Type B pancreatic cell (in vitro differentiated cells): ENCODE measurements around the gene SMAD9. TPM values are rescaled to one million over a fixed set of nuclear protein-coding genes. Genes with fewer than 3 reads are reported as not detected.
"Not testable (repeated sequence)": the region's sequence is repeated elsewhere in the genome, so short reads cannot be mapped to it uniquely, and the experiment has no call there.

Experiments
- DNase-seq: peaks from one replicate; pipeline ENCODE4 v3.0.0; 2021; ENCODE audit warnings: mixed read lengths; ENCODE audit not compliant: unreplicated experiment; ENCODE audit errors: extremely low spot score
- H3K27ac Mint-ChIP-seq: 2 replicates; pipeline ENCODE4 v1.8.0; 2021; ENCODE audit warnings: mild to moderate bottlenecking, mixed read lengths
- H3K27me3 Mint-ChIP-seq: 2 replicates; pipeline ENCODE4 v1.8.0; 2021; ENCODE audit warnings: mixed read lengths
- H3K36me3 Mint-ChIP-seq: 2 replicates; pipeline ENCODE4 v1.8.0; 2021; ENCODE audit warnings: mixed read lengths
- H3K4me1 Mint-ChIP-seq: one replicate; pipeline ENCODE4 v1.8.0; 2021; ENCODE audit warnings: mixed read lengths; ENCODE audit not compliant: unreplicated experiment
- H3K4me3 Mint-ChIP-seq: 2 replicates; pipeline ENCODE4 v1.8.0; 2021; ENCODE audit warnings: mild to moderate bottlenecking, mixed read lengths
- H3K9me3 Mint-ChIP-seq: 2 replicates; pipeline ENCODE4 v1.8.0; 2021; ENCODE audit warnings: mixed read lengths
- total RNA-seq: library from RNA; stranded (reverse); gene quantifications from 2 replicates; pipeline ENCODE4 v1.2.1, GENCODE V29; 2021; ENCODE audit warnings: low replicate concordance
- TF ChIP-seq, protein P1 (sequence below): fragments of 200-600 bp; sonication (generic); conservative IDR thresholded peaks from 2 replicates; pipeline ENCODE4 v1.5.0; 2021; ENCODE audit warnings: antibody characterized with exemption, mild to moderate bottlenecking

The SMAD9 gene
- total RNA-seq, 1 donor from 2014 or later: 19.7 TPM

DNA sequence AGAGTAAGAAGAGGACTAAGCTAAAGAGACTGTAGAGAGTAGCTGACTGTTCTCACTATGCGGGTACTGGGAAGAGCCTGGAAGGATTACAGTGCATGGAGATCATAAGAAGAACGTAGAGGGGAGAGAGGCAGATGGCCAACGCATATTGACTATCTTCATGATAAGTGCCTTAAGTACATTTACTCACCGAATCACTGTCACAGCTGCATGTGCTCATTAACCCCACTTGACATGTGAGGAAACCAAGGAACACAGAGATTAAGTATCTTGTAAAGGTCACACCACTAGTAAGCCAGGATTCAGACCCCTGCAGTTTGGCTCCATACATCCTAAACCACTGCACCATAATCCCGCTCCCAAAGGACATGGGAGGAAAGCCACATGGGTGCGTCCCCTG, 34.1 kb downstream of the SMAD9 start:
- Mint-ChIP-seq H3K27ac (no peak overlapping the region), H3K27me3 (peaks cover 4% of the 10 kb centered on the region), H3K4me1 (peaks cover 45% of the 10 kb centered on the region), H3K4me3 (no peak overlapping the region), H3K36me3 (peaks cover 5% of the 10 kb centered on the region), H3K9me3 (no peaks in the 10 kb centered on the region)
- DNase-seq: no peak
- TF ChIP-seq, protein P1, sequence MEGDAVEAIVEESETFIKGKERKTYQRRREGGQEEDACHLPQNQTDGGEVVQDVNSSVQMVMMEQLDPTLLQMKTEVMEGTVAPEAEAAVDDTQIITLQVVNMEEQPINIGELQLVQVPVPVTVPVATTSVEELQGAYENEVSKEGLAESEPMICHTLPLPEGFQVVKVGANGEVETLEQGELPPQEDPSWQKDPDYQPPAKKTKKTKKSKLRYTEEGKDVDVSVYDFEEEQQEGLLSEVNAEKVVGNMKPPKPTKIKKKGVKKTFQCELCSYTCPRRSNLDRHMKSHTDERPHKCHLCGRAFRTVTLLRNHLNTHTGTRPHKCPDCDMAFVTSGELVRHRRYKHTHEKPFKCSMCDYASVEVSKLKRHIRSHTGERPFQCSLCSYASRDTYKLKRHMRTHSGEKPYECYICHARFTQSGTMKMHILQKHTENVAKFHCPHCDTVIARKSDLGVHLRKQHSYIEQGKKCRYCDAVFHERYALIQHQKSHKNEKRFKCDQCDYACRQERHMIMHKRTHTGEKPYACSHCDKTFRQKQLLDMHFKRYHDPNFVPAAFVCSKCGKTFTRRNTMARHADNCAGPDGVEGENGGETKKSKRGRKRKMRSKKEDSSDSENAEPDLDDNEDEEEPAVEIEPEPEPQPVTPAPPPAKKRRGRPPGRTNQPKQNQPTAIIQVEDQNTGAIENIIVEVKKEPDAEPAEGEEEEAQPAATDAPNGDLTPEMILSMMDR: no peak

DNA sequence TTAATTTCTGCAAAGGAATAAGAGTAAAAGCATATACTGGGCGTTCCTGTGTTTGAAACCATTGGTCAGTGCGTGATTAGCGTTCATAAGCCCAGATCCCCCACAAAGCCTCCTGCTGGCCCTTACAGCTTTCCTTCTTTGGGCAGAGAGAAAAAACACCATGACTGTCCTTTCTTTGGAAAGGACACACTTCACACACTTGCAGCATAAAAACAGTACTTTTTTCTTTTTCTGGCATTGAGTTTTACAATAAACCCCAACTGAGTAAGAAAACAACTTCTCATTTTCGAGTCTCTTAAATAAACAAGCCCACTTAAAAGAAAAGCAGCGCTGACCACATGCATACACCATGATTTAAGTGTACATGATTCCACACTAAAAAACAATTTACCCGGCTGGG, 35.8 kb downstream of the SMAD9 start:
- Mint-ChIP-seq H3K4me3 (no peak overlapping the region), H3K36me3 (peaks cover 6% of the 10 kb centered on the region), H3K4me1 (peaks cover 37% of the 10 kb centered on the region), H3K9me3 (no peaks in the 10 kb centered on the region), H3K27me3 (peaks cover 4% of the 10 kb centered on the region), H3K27ac (no peak overlapping the region)
- no peak for DNase-seq
- TF ChIP-seq, protein P1: no peak

DNA sequence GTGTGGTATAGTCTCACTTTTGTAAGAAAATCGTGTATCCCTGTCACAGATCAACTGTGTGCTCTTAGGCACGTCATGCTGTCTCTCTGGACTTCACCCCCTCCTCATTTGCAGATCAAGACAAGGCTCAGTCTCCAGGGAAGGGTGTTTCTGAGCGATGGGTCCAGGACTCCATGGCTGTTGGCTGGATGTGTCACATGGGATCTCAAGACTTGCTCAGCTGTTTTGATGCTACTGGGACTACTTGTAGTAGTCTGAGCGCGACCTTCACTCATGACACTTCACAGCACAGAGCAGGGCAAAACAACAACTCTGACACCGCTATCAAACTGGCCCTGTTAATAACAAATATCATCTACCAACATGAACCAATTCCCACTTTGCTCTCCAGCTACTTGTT, 36.2 kb downstream of the SMAD9 start:
- H3K9me3 Mint-ChIP-seq: no peaks in the 10 kb centered on the region
- no peak overlapping the region for H3K4me3 Mint-ChIP-seq
- H3K27me3 Mint-ChIP-seq: peaks cover 4% of the 10 kb centered on the region
- TF ChIP-seq, protein P1: no peak
- DNase-seq: no peak
- H3K27ac Mint-ChIP-seq: no peak overlapping the region
- H3K36me3 Mint-ChIP-seq: peaks cover 10% of the 10 kb centered on the region
- peaks cover 37% of the 10 kb centered on the region for H3K4me1 Mint-ChIP-seq

DNA sequence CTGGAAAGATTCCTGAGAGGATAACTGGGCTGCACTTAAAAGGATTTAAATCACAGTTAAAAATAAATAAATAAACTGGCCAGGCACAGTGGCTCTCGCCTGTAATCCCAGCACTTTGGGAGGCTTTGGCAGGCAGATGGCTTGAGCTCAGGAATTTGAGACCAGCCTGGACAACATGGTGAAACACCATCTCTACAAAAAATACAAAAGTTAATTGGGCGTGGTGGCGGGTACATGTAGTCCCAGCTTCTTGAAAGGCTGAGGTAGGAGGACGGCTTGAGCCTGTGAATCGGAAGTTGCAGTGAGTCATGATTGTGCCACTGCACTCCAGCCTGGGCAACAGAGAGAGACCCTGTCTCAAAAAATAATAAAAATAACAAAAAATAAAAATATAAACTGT, 36.6 kb downstream of the SMAD9 start:
- H3K27me3 Mint-ChIP-seq, H3K4me3 Mint-ChIP-seq, H3K27ac Mint-ChIP-seq, H3K9me3 Mint-ChIP-seq, DNase-seq: not testable (repeated sequence)
- H3K4me1 Mint-ChIP-seq: peaks cover 33% of the 10 kb centered on the region
- H3K36me3 Mint-ChIP-seq: peaks cover 11% of the 10 kb centered on the region

DNA sequence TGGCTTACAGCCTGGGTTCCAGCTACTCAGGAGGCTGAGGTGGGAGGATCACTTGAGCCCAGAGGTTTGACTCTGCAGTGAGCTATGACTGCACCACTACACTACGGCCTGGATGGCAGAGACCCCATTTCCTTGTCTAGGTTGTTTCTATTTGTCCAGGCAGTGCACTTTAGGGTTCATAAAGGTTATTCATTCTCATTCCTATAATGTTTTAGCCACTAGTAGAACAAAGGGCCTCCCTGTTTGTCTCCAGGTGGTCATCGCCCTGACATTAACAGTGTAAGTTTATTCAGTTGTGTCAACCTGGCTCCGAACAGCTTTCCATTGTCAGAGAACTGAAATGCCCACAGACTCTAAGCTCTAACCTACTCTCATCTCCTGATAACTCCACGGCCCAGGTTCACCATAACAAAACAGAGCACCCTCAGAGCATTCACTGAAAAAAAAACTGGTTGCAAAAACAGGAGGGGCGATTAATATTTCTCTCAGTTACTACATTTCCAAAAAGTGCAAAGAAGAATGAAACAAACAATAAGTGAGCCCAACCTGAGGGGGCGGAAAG, 37.1 kb downstream of the SMAD9 start:
- TF ChIP-seq, protein P1: no peak
- Mint-ChIP-seq H3K4me3 (no peak overlapping the region), H3K4me1 (peaks cover 29% of the 10 kb centered on the region)

DNA sequence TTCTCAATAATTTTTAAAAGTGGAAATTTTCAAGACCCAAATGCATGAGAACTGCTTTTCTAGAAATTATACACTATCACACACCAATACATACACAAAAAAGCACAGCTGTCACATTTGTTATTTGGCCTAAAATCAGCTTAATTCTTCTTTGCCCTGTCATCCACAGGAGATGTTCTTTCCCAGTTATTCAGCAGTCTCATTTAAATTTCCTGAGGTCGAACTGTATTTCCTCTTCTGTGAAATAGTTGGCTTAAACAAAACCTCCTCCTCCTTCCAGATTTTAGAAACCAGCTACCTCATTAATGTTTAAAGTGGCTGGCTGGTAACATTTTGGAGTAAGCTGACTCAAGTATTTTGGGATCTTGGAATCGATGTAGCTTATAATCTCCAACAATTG, 39.1 kb downstream of the SMAD9 start:
- TF ChIP-seq, protein P1: no peak
- DNase-seq: no peak
- H3K27me3 Mint-ChIP-seq: no peaks in the 10 kb centered on the region
- H3K9me3 Mint-ChIP-seq: no peaks in the 10 kb centered on the region
- H3K27ac Mint-ChIP-seq: no peak overlapping the region
- peaks cover 7% of the 10 kb centered on the region for H3K36me3 Mint-ChIP-seq
- H3K4me3 Mint-ChIP-seq: no peak overlapping the region
- peaks cover 20% of the 10 kb centered on the region for H3K4me1 Mint-ChIP-seq

More for the DNA sequence above, 37.1 kb downstream of the SMAD9 start:
- no peaks in the 10 kb centered on the region for H3K9me3 Mint-ChIP-seq
- H3K27me3 Mint-ChIP-seq: peaks cover 4% of the 10 kb centered on the region
- no peak overlapping the region for H3K27ac Mint-ChIP-seq
- peaks cover 11% of the 10 kb centered on the region for H3K36me3 Mint-ChIP-seq
- DNase-seq: no peak
